Neutrophil (primary cell): ENCODE data around the gene ARMC9.

Experiments
- H3K27ac ChIP-seq: fragments of 200-600 bp; sonication (generic); 2 replicates; pipeline ENCODE4 v1.5.1; 2016; ENCODE audit warnings: mild to moderate bottlenecking, moderate library complexity
- H3K27me3 ChIP-seq: fragments of 200-600 bp; sonication (generic); 2 replicates; pipeline ENCODE4 v1.6.0; 2016; ENCODE audit warnings: mild to moderate bottlenecking
- H3K36me3 ChIP-seq: fragments of 200-600 bp; sonication (generic); 2 replicates; pipeline ENCODE4 v1.5.1; 2017
- H3K4me1 ChIP-seq, 2 experiments: fragments of 200-600 bp in 1 of 2; sonication (generic) in 1 of 2; 1 replicate in 1 of 2; 2 replicates in 1 of 2; pipeline versions ENCODE4 v1.5.1 to v1.6.1; 2013 to 2016; ENCODE audit warnings: low read depth in 1 of 2, low read length in 1 of 2, mild to moderate bottlenecking in 1 of 2, moderate library complexity in 1 of 2; ENCODE audit not compliant: control insufficient read depth in 1 of 2, insufficient read depth in 1 of 2
- H3K4me3 ChIP-seq, 2 experiments: fragments of 200-600 bp in 1 of 2; sonication (generic) in 1 of 2; 1 replicate in 1 of 2; 2 replicates in 1 of 2; pipeline ENCODE4 v1.5.1; 2013 to 2016; ENCODE audit warnings: low read depth in 1 of 2, low read length in 1 of 2, mild to moderate bottlenecking in 1 of 2, moderate library complexity in 1 of 2
- H3K9me3 ChIP-seq: fragments of 200-600 bp; sonication (generic); 2 replicates; pipeline ENCODE4 v1.5.1; 2016
- CTCF ChIP-seq: fragments of 200-600 bp; sonication (generic); IDR thresholded peaks from 2 replicates; pipeline ENCODE4 v1.5.1; 2016; ENCODE audit warnings: antibody characterized with exemption

The ARMC9 gene

GRCh38 chr2:231331533-231331932 is 133.1 kb downstream of the ARMC9 start:
- Histone ChIP-seq H3K9me3 (no peaks in the 10 kb centered on the region), H3K4me3 (no peak overlapping the region), H3K4me1 (no peaks in the 10 kb centered on the region), H3K36me3 (no peaks in the 10 kb centered on the region), H3K27me3 (no peaks in the 10 kb centered on the region), H3K27ac (no peak overlapping the region)
- TF ChIP-seq CTCF = no peak

- Histone ChIP-seq H3K36me3 (no peaks in the 10 kb centered on the region), H3K27me3 (no peaks in the 10 kb centered on the region), H3K4me3 (no peak overlapping the region), H3K4me1 (no peaks in the 10 kb centered on the region), H3K9me3 (no peaks in the 10 kb centered on the region), H3K27ac (no peak overlapping the region)
- TF ChIP-seq CTCF = no peak
These were observed 134.0 kb downstream of the ARMC9 start for GRCh38 chr2:231332388-231332787.

GRCh38 chr2:231332872-231333500 is 134.6 kb downstream of the ARMC9 start:
- TF ChIP-seq CTCF = no peak
- no peaks in the 10 kb centered on the region for H3K36me3 ChIP-seq
- no peaks in the 10 kb centered on the region for H3K27me3 ChIP-seq
- H3K27ac ChIP-seq = no peak overlapping the region
- no peaks in the 10 kb centered on the region for H3K9me3 ChIP-seq
- H3K4me3 ChIP-seq = no peak overlapping the region
- H3K4me1 ChIP-seq = no peaks in the 10 kb centered on the region

GRCh38 chr2:231334179-231334930 is 135.9 kb downstream of the ARMC9 start:
- no peak for TF ChIP-seq CTCF
- no peaks in the 10 kb centered on the region for H3K36me3 ChIP-seq
- no peak overlapping the region for H3K4me3 ChIP-seq
- H3K9me3 ChIP-seq = no peaks in the 10 kb centered on the region
- H3K4me1 ChIP-seq = no peaks in the 10 kb centered on the region
- H3K27me3 ChIP-seq = no peaks in the 10 kb centered on the region
- H3K27ac ChIP-seq = no peak overlapping the region

- no peak for TF ChIP-seq CTCF
- no peaks in the 10 kb centered on the region for H3K4me1 ChIP-seq
- no peaks in the 10 kb centered on the region for H3K27me3 ChIP-seq
- H3K9me3 ChIP-seq = no peaks in the 10 kb centered on the region
- no peak overlapping the region for H3K4me3 ChIP-seq
- H3K36me3 ChIP-seq = no peaks in the 10 kb centered on the region
- no peak overlapping the region for H3K27ac ChIP-seq
These were observed 136.6 kb downstream of the ARMC9 start for GRCh38 chr2:231334981-231335380.
